Activated CD8-positive, alpha-beta T cell treated with anti-CD3 and anti-CD28 coated beads for 36 hours (primary cell): ENCODE data around the gene POGK. TPM values are rescaled to one million over a fixed set of nuclear protein-coding genes. Genes with fewer than 3 reads are reported as not detected.

Experiments used
- ATAC-seq: fragments of 200-7000 bp; cut with Tn5 transposase; one replicate; pipeline ENCODE4 v1.10.0; 2021; ENCODE audit warnings: mild to moderate bottlenecking, moderate library complexity
- CTCF ChIA-PET: fragments of 350-600 bp; sonication (Branson Sonifier 250); formaldehyde crosslinking; loops from one replicate; lab custom pipeline; 2021; ENCODE audit warnings: antibody characterized with exemption; lab: Charles Lee
- POLR2A ChIA-PET: fragments of 350-600 bp; sonication (Branson Sonifier 250); formaldehyde crosslinking; loops from one replicate; lab custom pipeline; 2021; ENCODE audit warnings: antibody characterized with exemption; lab: Charles Lee
- DNase-seq: peaks from one replicate; pipeline ENCODE4 v3.0.0-alpha.2; 2020
- H3K27ac Mint-ChIP-seq: one replicate; pipeline ENCODE4 v1.8.0; 2021; ENCODE audit warnings: mild to moderate bottlenecking, mixed read lengths
- H3K27me3 Mint-ChIP-seq: one replicate; pipeline ENCODE4 v1.8.0; 2021; ENCODE audit warnings: mixed read lengths
- H3K36me3 Mint-ChIP-seq: one replicate; pipeline ENCODE4 v1.8.0; 2021; ENCODE audit warnings: low read depth, mixed read lengths
- H3K4me1 Mint-ChIP-seq: one replicate; pipeline ENCODE4 v1.8.0; 2021; ENCODE audit warnings: low read depth, mixed read lengths
- H3K4me3 Mint-ChIP-seq: one replicate; pipeline ENCODE4 v1.8.0; 2021; ENCODE audit warnings: mild to moderate bottlenecking, moderate library complexity, mixed read lengths
- H3K9me3 Mint-ChIP-seq: one replicate; pipeline ENCODE4 v1.8.0; 2021; ENCODE audit warnings: mixed read lengths
- intact Hi-C: fragments of 100-400 bp; cut with micrococcal nuclease; formaldehyde crosslinking; loops from one replicate; pipeline ENCODE4 v1.10.0; 2022
- total RNA-seq, 2 experiments: library from RNA; stranded (reverse); gene quantifications; one replicate each; pipeline ENCODE4 v1.2.3, GENCODE V29; 2021
- TF ChIP-seq, protein P1 (sequence below): fragments of 200-600 bp; IDR thresholded peaks from one replicate; pipeline ENCODE4 v1.8.0; 2022; ENCODE audit warnings: antibody characterized with exemption, mild to moderate bottlenecking

The POGK gene, protein sequence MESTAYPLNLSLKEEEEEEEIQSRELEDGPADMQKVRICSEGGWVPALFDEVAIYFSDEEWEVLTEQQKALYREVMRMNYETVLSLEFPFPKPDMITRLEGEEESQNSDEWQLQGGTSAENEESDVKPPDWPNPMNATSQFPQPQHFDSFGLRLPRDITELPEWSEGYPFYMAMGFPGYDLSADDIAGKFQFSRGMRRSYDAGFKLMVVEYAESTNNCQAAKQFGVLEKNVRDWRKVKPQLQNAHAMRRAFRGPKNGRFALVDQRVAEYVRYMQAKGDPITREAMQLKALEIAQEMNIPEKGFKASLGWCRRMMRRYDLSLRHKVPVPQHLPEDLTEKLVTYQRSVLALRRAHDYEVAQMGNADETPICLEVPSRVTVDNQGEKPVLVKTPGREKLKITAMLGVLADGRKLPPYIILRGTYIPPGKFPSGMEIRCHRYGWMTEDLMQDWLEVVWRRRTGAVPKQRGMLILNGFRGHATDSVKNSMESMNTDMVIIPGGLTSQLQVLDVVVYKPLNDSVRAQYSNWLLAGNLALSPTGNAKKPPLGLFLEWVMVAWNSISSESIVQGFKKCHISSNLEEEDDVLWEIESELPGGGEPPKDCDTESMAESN
- 10 to 100 TPM; 33.6 to 34.4 TPM for total RNA-seq

GRCh38 chr1:166838766-166839599 lies at the start of gene POGK:
Gene POGK, plus strand, starts transcription at chr1:166839475. Its CDS starts 1,482 bp downstream, at chr1:166840957.
- ATAC-seq: peak; percentile 96
- CTCF ChIA-PET: interaction anchor here (1.0 to 1.5 kb wide), 3 partner anchors 37 to 381 kb away, joined by 3 to 8 read pairs (median 3); partner anchors contain the start of genes POU2F1 and TADA1

DNA sequence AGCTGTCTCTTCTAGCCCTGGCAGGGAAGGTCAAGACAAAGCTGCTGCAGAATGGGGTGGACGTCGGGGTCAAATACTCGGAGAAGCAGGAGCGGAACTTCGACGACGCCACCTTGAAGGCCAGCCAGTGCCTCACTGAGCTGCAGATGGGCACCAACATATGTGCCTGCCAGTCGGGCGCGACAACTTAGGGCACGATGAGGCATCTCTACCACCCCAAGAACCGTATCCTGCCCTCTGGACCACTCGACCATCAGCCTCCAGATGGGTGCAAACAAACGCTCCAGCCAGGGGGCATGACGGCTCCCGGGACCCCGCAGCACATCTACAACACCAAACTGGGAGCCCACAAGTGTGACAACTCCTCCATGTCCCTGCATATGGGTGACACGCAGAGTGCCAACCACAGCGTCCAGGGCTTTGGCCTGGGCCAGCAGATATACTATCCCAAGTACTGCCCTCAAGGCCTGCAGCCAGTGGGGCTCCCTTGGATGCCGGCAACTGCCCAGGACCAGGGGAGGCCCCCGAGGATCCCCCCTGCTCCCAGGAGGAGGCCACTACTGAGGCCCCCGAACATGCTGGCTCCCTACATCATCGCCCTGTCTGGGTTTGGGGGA lies 42.5 kb upstream of the POGK start:
- POLR2A ChIA-PET: no interaction called here
- CTCF ChIA-PET: no interaction called here
- H3K36me3 Mint-ChIP-seq: no peaks in the 10 kb centered on the region
- DNase-seq (no peak), ATAC-seq (no peak)
- no peak overlapping the region for H3K4me3 Mint-ChIP-seq
- H3K9me3 Mint-ChIP-seq: no peaks in the 10 kb centered on the region
- no peaks in the 10 kb centered on the region for H3K4me1 Mint-ChIP-seq
- TF ChIP-seq, protein P1, sequence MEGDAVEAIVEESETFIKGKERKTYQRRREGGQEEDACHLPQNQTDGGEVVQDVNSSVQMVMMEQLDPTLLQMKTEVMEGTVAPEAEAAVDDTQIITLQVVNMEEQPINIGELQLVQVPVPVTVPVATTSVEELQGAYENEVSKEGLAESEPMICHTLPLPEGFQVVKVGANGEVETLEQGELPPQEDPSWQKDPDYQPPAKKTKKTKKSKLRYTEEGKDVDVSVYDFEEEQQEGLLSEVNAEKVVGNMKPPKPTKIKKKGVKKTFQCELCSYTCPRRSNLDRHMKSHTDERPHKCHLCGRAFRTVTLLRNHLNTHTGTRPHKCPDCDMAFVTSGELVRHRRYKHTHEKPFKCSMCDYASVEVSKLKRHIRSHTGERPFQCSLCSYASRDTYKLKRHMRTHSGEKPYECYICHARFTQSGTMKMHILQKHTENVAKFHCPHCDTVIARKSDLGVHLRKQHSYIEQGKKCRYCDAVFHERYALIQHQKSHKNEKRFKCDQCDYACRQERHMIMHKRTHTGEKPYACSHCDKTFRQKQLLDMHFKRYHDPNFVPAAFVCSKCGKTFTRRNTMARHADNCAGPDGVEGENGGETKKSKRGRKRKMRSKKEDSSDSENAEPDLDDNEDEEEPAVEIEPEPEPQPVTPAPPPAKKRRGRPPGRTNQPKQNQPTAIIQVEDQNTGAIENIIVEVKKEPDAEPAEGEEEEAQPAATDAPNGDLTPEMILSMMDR: no peak
- no peak overlapping the region for H3K27ac Mint-ChIP-seq
- H3K27me3 Mint-ChIP-seq: peaks cover 19% of the 10 kb centered on the region
- intact Hi-C loops: no loop called here

More at GRCh38 chr1:166838766-166839599, at the start of gene POGK:
- peaks cover 16% of the 10 kb centered on the region for H3K36me3 Mint-ChIP-seq
- H3K27me3 Mint-ChIP-seq: no peaks in the 10 kb centered on the region
- H3K4me1 Mint-ChIP-seq: peaks cover 42% of the 10 kb centered on the region
- POLR2A ChIA-PET: interaction anchor here (0.6 to 3.1 kb wide), 9 partner anchors 9 to 350 kb away, joined by 3 to 19 read pairs (median 3); partner anchors contain the start of genes ILDR2 and TADA1
- TF ChIP-seq, protein P1: no peak
- intact Hi-C loops: no loop called here
- peak within 1 kb of the TSS; percentile 84 for H3K4me3 Mint-ChIP-seq
- H3K27ac Mint-ChIP-seq: peak within 1 kb of the TSS; percentile 94
- peak; percentile 89 for DNase-seq
- H3K9me3 Mint-ChIP-seq: no peaks in the 10 kb centered on the region

- Mint-ChIP-seq H3K4me1 (no peaks in the 10 kb centered on the region), H3K36me3 (no peaks in the 10 kb centered on the region), H3K9me3 (no peaks in the 10 kb centered on the region), H3K27ac (no peak overlapping the region), H3K27me3 (peaks cover 12% of the 10 kb centered on the region), H3K4me3 (no peak overlapping the region)
- TF ChIP-seq, protein P1: no peak
- POLR2A ChIA-PET: no interaction called here
- CTCF ChIA-PET: no interaction called here
- intact Hi-C loops: no loop called here
- ATAC-seq (no peak), DNase-seq (no peak)
Measured at GRCh38 chr1:166808952-166809351, 30.3 kb upstream of the POGK start.

DNA sequence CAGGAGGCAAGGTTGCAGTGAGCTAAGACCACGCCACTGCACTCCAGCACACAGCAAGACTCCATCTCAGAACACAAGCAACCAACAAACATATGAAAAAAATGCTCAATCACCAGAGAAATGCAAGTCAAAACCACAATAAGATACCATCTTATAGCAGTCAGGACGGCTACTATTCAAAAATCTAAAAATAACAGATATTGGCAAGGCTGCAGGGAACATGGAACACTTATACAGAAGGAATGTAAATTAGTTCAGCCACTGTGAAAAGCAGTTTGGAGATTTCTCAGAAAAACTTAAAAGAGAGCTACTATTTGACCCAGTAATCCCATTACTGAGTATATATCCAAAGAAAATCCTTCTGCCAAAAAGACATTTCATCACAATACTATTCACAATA lies 27.6 kb upstream of the POGK start:
- DNase-seq: no peak
- ATAC-seq: no peak
- TF ChIP-seq, protein P1: no peak
- POLR2A ChIA-PET: no interaction called here
- CTCF ChIA-PET: no interaction called here
- Mint-ChIP-seq H3K27ac (no peak overlapping the region), H3K27me3 (peaks cover 17% of the 10 kb centered on the region), H3K4me3 (no peak overlapping the region), H3K4me1 (no peaks in the 10 kb centered on the region), H3K9me3 (no peaks in the 10 kb centered on the region), H3K36me3 (no peaks in the 10 kb centered on the region)
- intact Hi-C loops: no loop called here
